HEK293T (cell line): ENCODE measurements around the gene CES2.

Experiments used
- ARNT ChIP-seq: fragments of 450-650 bp; IDR thresholded peaks from 2 replicates; pipeline ENCODE4 v1.6.1; 2017; ENCODE audit warnings: mild to moderate bottlenecking
- BHLHE40 ChIP-seq: fragments of 450-650 bp; IDR thresholded peaks from 2 replicates; pipeline ENCODE4 v1.6.1; 2016; ENCODE audit warnings: mild to moderate bottlenecking, moderate library complexity, borderline replicate concordance
- CTBP1 ChIP-seq: fragments of 450-650 bp; IDR thresholded peaks from 2 replicates; pipeline ENCODE4 v1.6.1; 2016; ENCODE audit warnings: borderline replicate concordance
- ELF4 ChIP-seq: fragments of 450-650 bp; IDR thresholded peaks from 2 replicates; pipeline ENCODE4 v1.6.1; 2017; ENCODE audit warnings: antibody characterized with exemption
- FOXA1 ChIP-seq: fragments of 450-650 bp; IDR thresholded peaks from 2 replicates; pipeline ENCODE4 v1.6.1; 2016; ENCODE audit warnings: mild to moderate bottlenecking
- FOXK2 ChIP-seq: fragments of 450-650 bp; IDR thresholded peaks from 2 replicates; pipeline ENCODE4 v1.6.1; 2016; ENCODE audit warnings: mild to moderate bottlenecking
- FOXM1 ChIP-seq: fragments of 450-650 bp; IDR thresholded peaks from 2 replicates; pipeline ENCODE4 v1.6.1; 2017; ENCODE audit warnings: mild to moderate bottlenecking, borderline replicate concordance
- HDGF ChIP-seq: fragments of 450-650 bp; IDR thresholded peaks from 2 replicates; pipeline ENCODE4 v1.6.1; 2017; ENCODE audit warnings: antibody characterized with exemption, borderline replicate concordance
- NFRKB ChIP-seq: fragments of 450-650 bp; IDR thresholded peaks from 2 replicates; pipeline ENCODE4 v1.6.1; 2016; ENCODE audit warnings: mild to moderate bottlenecking, moderate library complexity
- PKNOX1 ChIP-seq: fragments of 450-650 bp; IDR thresholded peaks from 2 replicates; pipeline ENCODE4 v1.6.1; 2016
- SP1 ChIP-seq: fragments of 450-650 bp; IDR thresholded peaks from 2 replicates; pipeline ENCODE4 v1.6.1; 2017
- SUZ12 ChIP-seq: fragments of 450-650 bp; IDR thresholded peaks from 2 replicates; pipeline ENCODE4 v1.6.1; 2016; ENCODE audit warnings: mild to moderate bottlenecking
- TARDBP ChIP-seq: fragments of 450-650 bp; IDR thresholded peaks from 2 replicates; pipeline ENCODE4 v1.6.1; 2016

GRCh38 chr16:66950437-66950836 lies 15.1 kb downstream of the CES2 start:
- TF ChIP-seq SUZ12, result no peak
- no peak for TF ChIP-seq FOXA1
- no peak for TF ChIP-seq SP1
- no peak for TF ChIP-seq ELF4
- no peak for TF ChIP-seq BHLHE40
- no peak for TF ChIP-seq FOXK2
- no peak for TF ChIP-seq CTBP1
- TF ChIP-seq TARDBP, result no peak
- no peak for TF ChIP-seq NFRKB
- TF ChIP-seq PKNOX1, result no peak
- TF ChIP-seq HDGF, result no peak
- no peak for TF ChIP-seq FOXM1
- no peak for TF ChIP-seq ARNT
